GM21390 (cell line): ENCODE measurements around the gene PANX1.

Experiments
- ATAC-seq: cut with Tn5 transposase; IDR thresholded peaks from one replicate; pipeline ENCODE4 v1.9.1; 2021; ENCODE audit not compliant: unreplicated experiment

The PANX1 gene

GRCh38 chr11:94129512-94130297 is 1.1 kb downstream of the PANX1 start:
- no peak for ATAC-seq

DNA sequence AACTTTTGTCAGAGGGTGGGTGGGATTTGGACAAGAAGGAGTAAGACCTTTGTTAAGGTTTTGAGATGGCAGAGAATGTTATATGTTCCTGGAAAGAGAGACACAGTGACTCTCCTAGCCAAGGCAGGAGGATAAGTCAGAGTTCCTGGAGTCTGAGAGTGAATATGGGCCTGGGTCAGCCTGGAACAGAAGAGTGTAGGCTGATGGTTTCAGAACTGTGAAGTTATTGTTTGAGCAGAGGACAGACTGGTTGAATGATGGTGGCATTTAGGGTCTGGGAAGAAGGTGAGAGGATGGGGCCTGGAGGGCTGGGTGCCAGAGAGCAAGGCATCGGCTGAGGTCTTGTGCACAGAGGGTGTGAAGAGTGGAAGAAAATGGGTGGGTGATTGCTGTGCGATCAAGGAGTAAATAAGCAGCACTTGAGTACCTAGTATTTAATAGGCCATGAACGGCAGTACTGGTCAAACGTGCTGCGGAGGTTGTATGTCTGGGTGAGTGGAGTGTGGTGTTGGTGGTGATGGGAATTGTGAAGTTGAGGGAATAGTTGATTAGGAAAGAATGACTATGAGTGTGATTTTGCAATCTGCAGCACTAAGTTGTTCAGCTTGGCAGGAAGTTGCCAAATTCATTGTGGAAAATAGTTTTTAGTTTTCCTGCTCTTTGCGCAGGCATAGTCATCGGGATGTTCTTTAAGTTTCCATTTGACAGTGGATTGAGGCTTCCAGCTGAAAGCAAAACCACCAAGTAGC is 1.8 kb downstream of the PANX1 start:
- no peak for ATAC-seq

DNA sequence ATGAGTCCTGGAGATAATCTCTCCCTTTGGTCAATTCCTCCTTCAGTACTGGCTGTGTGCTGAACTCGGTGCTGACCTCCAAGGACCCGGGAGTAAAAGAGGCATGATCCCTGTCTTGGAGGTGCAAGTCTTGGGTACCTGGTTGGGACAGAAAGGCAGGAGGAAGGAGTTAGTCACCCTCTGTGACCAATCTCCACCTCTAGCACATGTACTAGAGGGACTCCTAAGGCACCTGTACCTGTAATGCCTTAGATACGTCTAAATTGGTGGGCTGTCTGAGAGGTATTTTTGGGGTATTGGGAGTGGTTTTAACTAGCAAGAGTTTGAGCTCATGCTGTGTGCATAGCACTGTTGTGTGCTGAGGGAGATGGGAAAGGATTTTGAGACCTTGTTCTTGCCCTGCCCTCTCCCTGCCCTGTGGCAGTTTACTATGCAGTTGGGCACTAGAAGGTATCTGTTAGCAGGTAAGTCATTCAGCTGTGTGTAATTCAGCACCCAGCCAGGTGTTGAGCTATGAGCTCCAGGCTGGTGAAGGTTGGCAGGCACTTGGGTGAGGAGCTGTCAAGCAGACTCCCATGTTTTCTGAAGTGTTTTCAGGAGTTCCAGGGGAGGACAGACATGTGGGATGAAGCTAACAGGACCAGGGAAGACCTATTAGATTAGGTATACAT is 2.5 kb downstream of the PANX1 start:
- ATAC-seq, result no peak

DNA sequence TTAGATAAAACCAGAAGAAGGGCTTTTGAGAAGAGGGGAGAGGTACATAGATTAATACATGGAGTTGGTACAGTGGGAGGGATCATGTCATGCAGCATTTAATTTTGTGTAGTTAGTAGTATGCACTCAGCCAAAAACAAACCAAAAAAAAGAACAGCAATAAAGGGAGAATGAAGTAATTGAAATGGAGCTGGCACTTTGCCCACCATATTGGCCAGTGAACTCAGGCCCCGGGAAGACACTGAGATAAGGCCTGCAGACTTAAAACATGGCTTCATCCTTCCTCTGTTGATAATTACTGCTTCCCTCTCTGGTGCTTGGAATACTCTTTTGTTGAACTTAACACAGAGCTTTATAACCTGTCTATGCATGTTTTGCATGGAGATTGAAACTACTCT is 3.1 kb downstream of the PANX1 start:
- no peak for ATAC-seq

- ATAC-seq, result no peak
These were observed 3.5 kb downstream of the PANX1 start for GRCh38 chr11:94132152-94132558.

GRCh38 chr11:94132823-94133408 is 4.3 kb downstream of the PANX1 start:
- ATAC-seq, result no peak

- no peak for ATAC-seq
These were observed 5.1 kb downstream of the PANX1 start for GRCh38 chr11:94133752-94134151.

DNA sequence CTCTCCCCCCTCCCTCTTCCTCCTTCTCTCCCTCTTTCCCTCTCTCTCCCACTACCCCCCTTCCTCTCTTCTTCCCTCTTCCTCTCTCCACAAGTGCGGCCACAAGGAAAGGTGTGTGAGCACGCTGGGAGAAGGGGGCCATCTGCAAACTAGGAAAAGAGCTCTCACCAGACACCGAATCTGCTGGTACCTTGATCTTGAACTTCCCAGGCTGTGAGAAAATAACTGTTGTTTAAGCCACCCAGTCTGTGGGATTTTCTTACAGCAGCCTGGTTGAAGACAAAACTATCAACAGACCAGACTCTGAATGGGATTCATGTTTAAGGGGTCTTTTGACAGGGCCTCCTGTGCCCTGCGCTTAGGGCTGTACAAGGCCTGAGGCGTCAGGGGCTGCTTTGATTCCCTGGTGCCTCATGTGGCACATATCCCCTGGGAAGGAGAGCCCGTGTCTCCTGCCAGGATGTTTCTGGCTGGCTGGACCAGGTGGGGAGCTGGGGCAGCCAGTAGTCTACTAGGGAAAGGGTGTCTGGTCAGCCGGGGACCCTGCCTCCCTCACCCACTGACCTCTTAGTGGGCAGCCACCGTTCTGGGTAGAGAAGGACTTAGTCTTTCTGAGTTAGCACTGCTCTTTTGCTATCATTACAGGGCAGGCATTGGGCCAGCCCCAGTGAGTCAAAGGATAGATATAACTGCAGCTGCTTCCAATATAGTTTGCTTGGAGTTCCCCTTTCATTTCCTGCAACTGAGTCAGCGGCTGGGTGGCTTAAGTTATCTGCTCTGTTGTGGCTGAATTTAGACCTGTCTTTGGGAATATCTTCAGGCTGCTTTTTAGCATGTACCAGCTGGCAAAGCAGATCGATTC is 6.2 kb downstream of the PANX1 start:
- ATAC-seq, result peak; percentile 47

DNA sequence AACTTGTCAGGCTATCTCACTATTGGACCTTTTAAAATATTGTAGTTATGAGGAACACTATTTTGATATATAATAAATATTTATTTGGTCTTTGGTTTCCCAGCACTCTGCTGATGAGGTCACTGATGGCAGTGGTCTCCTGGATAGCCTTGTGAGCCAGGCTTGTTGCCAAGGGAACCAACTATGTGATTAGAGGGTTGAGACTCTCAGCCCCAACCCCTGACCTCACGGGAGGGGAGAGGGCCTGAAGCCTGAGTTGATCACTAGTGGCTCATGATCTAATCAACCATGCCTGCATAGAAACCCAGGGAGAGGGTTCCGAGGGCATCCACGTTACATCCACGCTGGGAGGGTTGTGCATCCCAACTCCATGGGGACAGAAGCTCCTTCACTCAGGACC is 10.8 kb downstream of the PANX1 start:
- ATAC-seq, result no peak

DNA sequence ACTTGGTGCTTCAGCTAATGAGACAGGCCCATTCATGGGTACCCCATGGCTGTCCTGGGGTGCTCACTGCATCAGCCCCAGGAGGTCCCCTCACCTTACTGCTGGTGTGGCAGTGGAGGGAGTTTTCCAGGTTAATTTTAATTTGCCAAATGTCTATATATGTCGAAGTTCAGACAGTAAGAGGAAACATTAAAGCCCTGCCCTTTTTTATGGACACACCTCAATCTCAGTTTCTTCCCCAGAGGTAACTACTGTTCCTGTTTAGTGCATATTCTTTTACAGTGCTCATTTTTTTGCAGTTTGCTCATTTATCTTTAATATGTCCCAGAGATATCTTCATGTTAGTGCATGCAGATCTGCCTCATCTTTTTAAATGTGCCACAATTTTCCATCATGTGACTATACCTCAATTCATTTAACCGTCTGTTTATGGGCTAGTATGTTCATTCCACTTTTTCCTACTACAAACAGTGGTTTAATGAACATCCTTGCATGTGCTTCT is 11.6 kb downstream of the PANX1 start:
- ATAC-seq, result no peak

- no peak for ATAC-seq
These were observed 13.1 kb downstream of the PANX1 start for GRCh38 chr11:94141511-94142307.

DNA sequence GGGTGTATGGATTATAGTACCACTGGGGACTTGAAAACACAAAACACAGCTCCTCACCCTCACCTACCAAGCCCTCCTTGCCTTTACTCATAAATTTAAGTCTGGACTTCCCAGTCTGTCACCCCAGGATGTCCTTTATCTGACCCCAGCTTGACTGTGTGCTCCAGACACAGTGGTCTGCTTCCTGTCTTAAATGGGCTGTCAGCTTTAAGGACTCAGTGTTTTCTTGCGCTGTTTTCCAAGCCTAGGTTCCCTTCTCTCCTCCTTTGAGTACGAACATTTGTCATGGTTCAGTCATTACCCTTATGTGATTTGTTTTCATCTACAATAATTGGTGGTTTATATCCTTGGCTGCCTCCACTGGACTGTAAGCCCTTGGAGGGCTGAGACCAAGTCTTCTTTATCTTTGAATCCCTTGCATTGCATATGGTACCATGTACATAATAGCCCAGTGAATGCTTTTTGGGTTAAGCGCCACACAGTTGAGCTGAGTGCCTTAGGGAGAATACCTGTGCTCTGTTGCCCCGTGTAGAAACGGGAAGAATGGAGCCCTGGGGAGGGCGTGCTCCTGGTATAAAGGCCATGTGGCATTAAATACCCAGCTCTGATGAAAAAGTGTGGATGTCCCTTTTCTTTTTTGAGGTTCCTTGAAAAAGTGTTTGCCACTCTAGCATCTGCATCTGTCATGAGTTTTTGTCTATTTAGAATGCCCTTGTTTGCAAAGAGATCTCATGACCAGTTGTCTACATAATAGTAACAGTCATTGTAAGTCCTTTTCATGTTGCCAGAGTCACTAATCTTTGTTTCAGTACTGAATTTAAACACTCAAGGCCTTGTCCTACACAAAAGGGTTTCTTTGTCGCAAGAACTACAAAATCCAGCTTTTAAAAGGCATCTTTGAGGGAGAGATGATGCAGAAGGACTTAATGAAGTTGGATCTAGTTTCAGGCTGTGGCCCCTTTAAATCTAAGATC is 14.0 kb downstream of the PANX1 start:
- no peak for ATAC-seq

- ATAC-seq, result no peak
These were observed 15.6 kb downstream of the PANX1 start for GRCh38 chr11:94144216-94144615.

- ATAC-seq, result no peak
These were observed 16.0 kb downstream of the PANX1 start for GRCh38 chr11:94144664-94145063.

DNA sequence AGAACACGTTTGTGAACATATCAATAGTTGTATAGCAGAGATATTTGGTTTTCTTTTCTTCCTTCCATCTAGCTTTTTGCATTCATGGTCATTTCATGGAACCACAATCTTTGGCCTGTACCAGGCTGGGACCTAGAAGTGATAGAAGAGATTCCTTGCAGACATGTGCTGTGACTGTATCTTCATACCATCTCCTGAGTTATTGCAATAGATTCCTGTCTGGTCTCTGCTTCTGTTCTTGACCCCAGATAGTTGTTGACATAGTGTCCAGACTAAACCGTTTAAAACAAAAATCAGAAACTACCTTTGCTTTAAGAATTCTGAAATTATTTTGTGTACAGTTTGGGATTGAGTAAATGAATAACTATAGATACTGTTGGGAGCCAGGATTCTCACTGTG is 16.8 kb downstream of the PANX1 start:
- no peak for ATAC-seq

DNA sequence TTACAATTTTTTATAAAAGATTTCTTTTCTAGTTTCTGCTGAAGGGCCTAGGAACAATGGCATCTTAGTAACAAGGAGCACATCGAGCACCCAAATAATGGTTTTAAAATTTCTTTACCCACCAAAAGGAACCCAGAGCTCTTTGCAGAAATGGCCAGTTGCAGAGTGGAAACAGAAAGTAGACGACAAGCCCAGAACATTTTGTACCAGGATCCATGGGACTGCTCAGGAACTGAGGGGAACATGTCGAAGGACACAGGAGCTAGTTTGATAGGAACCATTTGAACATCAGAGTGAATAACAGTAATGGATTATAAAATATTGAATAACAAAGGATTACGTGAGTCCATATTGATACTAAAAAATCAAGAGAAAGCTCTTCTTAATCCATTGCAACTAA is 17.3 kb downstream of the PANX1 start:
- no peak for ATAC-seq

- ATAC-seq, result no peak
These were observed 18.8 kb downstream of the PANX1 start for GRCh38 chr11:94147433-94147845.

- ATAC-seq, result no peak
These were observed 19.5 kb downstream of the PANX1 start for GRCh38 chr11:94148189-94148588.
